HUES6 (cell line): Measurements from ENCODE around the gene PRXL2A.
"Not testable (repeated sequence)": the region's sequence is repeated elsewhere in the genome, so short reads cannot be mapped to it uniquely, and the experiment has no call there.

Experiments
- H3K27ac ChIP-seq: 2 replicates; pipeline ENCODE4 v1.7.0; 2013; ENCODE audit warnings: low read depth, mild to moderate bottlenecking, low read length, inconsistent platforms
- H3K27me3 ChIP-seq: 2 replicates; pipeline ENCODE4 v1.6.1; 2013; ENCODE audit warnings: low read length; ENCODE audit not compliant: control insufficient read depth, insufficient read depth
- H3K36me3 ChIP-seq: 2 replicates; pipeline ENCODE4 v1.6.1; 2013; ENCODE audit warnings: low read length; ENCODE audit not compliant: control insufficient read depth, insufficient read depth
- H3K4me1 ChIP-seq: 2 replicates; pipeline ENCODE4 v1.6.1; 2013; ENCODE audit warnings: low read length; ENCODE audit not compliant: control insufficient read depth, insufficient read depth
- H3K4me3 ChIP-seq: 2 replicates; pipeline ENCODE4 v1.5.1; 2013; ENCODE audit warnings: low read depth, low read length
- H3K9ac ChIP-seq: one replicate; pipeline ENCODE4 v1.6.1; 2013; ENCODE audit warnings: mild to moderate bottlenecking, low read length
- H3K9me3 ChIP-seq: 2 replicates; pipeline ENCODE4 v1.6.1; 2013; ENCODE audit warnings: low read depth, low read length; ENCODE audit not compliant: control insufficient read depth, insufficient read depth

PRXL2A gene

GRCh38 chr10:80477813-80478212, 69.5 kb downstream of the PRXL2A start:
- no peaks in the 10 kb centered on the region; the same call in 1 of the 2 replicates for H3K36me3 ChIP-seq
- no peak overlapping the region for H3K27ac ChIP-seq
- H3K4me3 ChIP-seq, result no peak overlapping the region
- peaks cover 3% of the 10 kb centered on the region; the same call in 1 of the 2 replicates for H3K9me3 ChIP-seq
- peaks cover 31% of the 10 kb centered on the region for H3K4me1 ChIP-seq
- no peaks in the 10 kb centered on the region for H3K27me3 ChIP-seq
- H3K9ac ChIP-seq, result no peak overlapping the region

GRCh38 chr10:80480373-80480772, 72.0 kb downstream of the PRXL2A start:
- H3K4me1 ChIP-seq, result peaks cover 21% of the 10 kb centered on the region
- not testable (repeated sequence) for H3K36me3 ChIP-seq, H3K27ac ChIP-seq, H3K27me3 ChIP-seq, H3K9ac ChIP-seq, H3K9me3 ChIP-seq, H3K4me3 ChIP-seq

- Histone ChIP-seq H3K27me3 (no peaks in the 10 kb centered on the region), H3K9ac (no peak overlapping the region), H3K4me3 (no peak overlapping the region), H3K36me3 (no peaks in the 10 kb centered on the region; the same call in 1 of the 2 replicates), H3K4me1 (peaks cover 23% of the 10 kb centered on the region), H3K9me3 (peaks cover 3% of the 10 kb centered on the region; the same call in 1 of the 2 replicates), H3K27ac (no peak overlapping the region)
These were observed 72.5 kb downstream of the PRXL2A start for GRCh38 chr10:80480852-80481251.

- H3K9ac ChIP-seq, result no peak overlapping the region
- no peak overlapping the region for H3K27ac ChIP-seq
- peaks cover 34% of the 10 kb centered on the region for H3K4me1 ChIP-seq
- no peaks in the 10 kb centered on the region for H3K27me3 ChIP-seq
- H3K9me3 ChIP-seq, result no peaks in the 10 kb centered on the region
- peaks cover 2% of the 10 kb centered on the region for H3K36me3 ChIP-seq
- H3K4me3 ChIP-seq, result no peak overlapping the region
These were observed 75.9 kb downstream of the PRXL2A start for GRCh38 chr10:80484243-80484642.

GRCh38 chr10:80484676-80485075, 76.3 kb downstream of the PRXL2A start:
- no peaks in the 10 kb centered on the region for H3K9me3 ChIP-seq
- no peaks in the 10 kb centered on the region for H3K27me3 ChIP-seq
- H3K36me3 ChIP-seq, result peaks cover 6% of the 10 kb centered on the region
- H3K4me3 ChIP-seq, result no peak overlapping the region
- H3K27ac ChIP-seq, result no peak overlapping the region
- no peak overlapping the region for H3K9ac ChIP-seq
- H3K4me1 ChIP-seq, result peaks cover 34% of the 10 kb centered on the region

- H3K27ac ChIP-seq, result no peak overlapping the region
- H3K27me3 ChIP-seq, result no peaks in the 10 kb centered on the region
- no peaks in the 10 kb centered on the region for H3K9me3 ChIP-seq
- no peak overlapping the region for H3K9ac ChIP-seq
- H3K36me3 ChIP-seq, result peaks cover 12% of the 10 kb centered on the region
- H3K4me3 ChIP-seq, result no peak overlapping the region
- H3K4me1 ChIP-seq, result peaks cover 34% of the 10 kb centered on the region
These were observed 77.0 kb downstream of the PRXL2A start for GRCh38 chr10:80485076-80485945.

GRCh38 chr10:80485946-80486764, 77.8 kb downstream of the PRXL2A start:
- Histone ChIP-seq H3K4me3 (no peak overlapping the region), H3K4me1 (peaks cover 34% of the 10 kb centered on the region), H3K27ac (no peak overlapping the region), H3K9ac (no peak overlapping the region), H3K9me3 (no peaks in the 10 kb centered on the region), H3K36me3 (peaks cover 19% of the 10 kb centered on the region), H3K27me3 (no peaks in the 10 kb centered on the region)
